Transverse colon (tissue), 4 donors: ENCODE data around the gene PRSS56. TPM values are rescaled to one million over a fixed set of nuclear protein-coding genes. Genes with fewer than 3 reads are reported as not detected.

ENCODE experiments used
- DNase-seq: peaks from one replicate; pipeline ENCODE4 v3.0.0-alpha.2; 2019
- H3K27ac ChIP-seq, 4 donors: fragments of 200-600 bp; sonication (generic); 2 replicates each; pipeline ENCODE4 v1.5.1; 2016 to 2018; ENCODE audit warnings: inconsistent platforms in 4 of 4
- H3K27me3 ChIP-seq: fragments of 200-600 bp; sonication (generic); 2 replicates; pipeline ENCODE4 v1.5.1; 2017; ENCODE audit warnings: inconsistent platforms
- H3K36me3 ChIP-seq, 4 donors: fragments of 200-600 bp; sonication (generic); 2 replicates each; pipeline ENCODE4 v1.5.1; 2017 to 2019; ENCODE audit warnings: inconsistent platforms in 4 of 4
- H3K4me1 ChIP-seq, 4 donors: fragments of 200-600 bp; sonication (generic); 2 replicates each; pipeline ENCODE4 v1.5.1; 2017 to 2020; ENCODE audit warnings: inconsistent platforms in 4 of 4
- H3K4me3 ChIP-seq, 4 donors: fragments of 200-600 bp; sonication (generic); 1 replicate in 1 of 4; 2 replicates in 3 of 4; pipeline versions ENCODE4 v1.5.1 to v1.6.1; 2017 to 2019; ENCODE audit warnings: inconsistent platforms in 4 of 4
- H3K9me3 ChIP-seq, 2 donors: fragments of 200-600 bp; sonication (generic); 2 replicates each; pipeline ENCODE4 v1.5.1; 2017 to 2019; ENCODE audit warnings: inconsistent platforms in 2 of 2
- EP300 ChIP-seq: sonication (generic); formaldehyde crosslinking; IDR thresholded peaks from one replicate; pipeline ENCODE4 v1.6.1; 2017; ENCODE audit warnings: antibody characterized with exemption, low read depth
- POLR2A ChIP-seq: fragments of 450-650 bp; IDR thresholded peaks from one replicate; pipeline ENCODE4 v1.6.1; 2016; ENCODE audit warnings: antibody characterized with exemption, mild to moderate bottlenecking, moderate library complexity
- POLR2AphosphoS5 ChIP-seq, 3 donors: sonication (generic); formaldehyde crosslinking; IDR thresholded peaks; one replicate each; pipeline ENCODE4 v1.6.1; 2016; ENCODE audit warnings: antibody characterized with exemption in 3 of 3
- WGBS, 2 donors: methylation state at CpG; one replicate each; pipeline ENCODE4 v1.1.5; 2018; ENCODE audit warnings: low coverage in 1 of 2; 5-methylcytosine and 5-hydroxymethylcytosine counted together
- in situ Hi-C, 4 donors: fragments of 200-750 bp; cut with MboI; loops; one replicate each; pipeline versions ENCODE4 v1.15.0 to v1.15.1; 2017; ENCODE audit warnings: low sequenced_read_pairs in 3 of 4, low pct_ligation_motif_present in 1 of 4, low pct_unique_long_range_greater_than_20kb in 1 of 4
- intact Hi-C: fragments of 100-400 bp; cut with DNase I; formaldehyde crosslinking; loops from one replicate; pipeline ENCODE4 v1.15.1; 2023; ENCODE audit warnings: low total_unique reads
- total RNA-seq, 4 donors: library from RNA; depleted of rRNA; stranded (reverse); fragments of >200 nt; gene quantifications; one replicate each; pipeline ENCODE4 v1.1.0, GENCODE V29; 2016
- TF ChIP-seq, protein P1 (sequence below), 5 experiments: fragments of 200-600 bp in 3 of 5; fragments of 450-650 bp in 2 of 5; sonication (generic) in 3 of 5; IDR thresholded peaks; 1 replicate in 2 of 5; 2 replicates in 3 of 5; pipeline ENCODE4 v1.5.1; 2016 to 2017; ENCODE audit warnings: antibody characterized with exemption in 5 of 5, inconsistent platforms in 3 of 5, mild to moderate bottlenecking in 2 of 5, moderate library complexity in 1 of 5

The PRSS56 gene
- total RNA-seq, 4 donors from 2014 or later = not detected

DNA sequence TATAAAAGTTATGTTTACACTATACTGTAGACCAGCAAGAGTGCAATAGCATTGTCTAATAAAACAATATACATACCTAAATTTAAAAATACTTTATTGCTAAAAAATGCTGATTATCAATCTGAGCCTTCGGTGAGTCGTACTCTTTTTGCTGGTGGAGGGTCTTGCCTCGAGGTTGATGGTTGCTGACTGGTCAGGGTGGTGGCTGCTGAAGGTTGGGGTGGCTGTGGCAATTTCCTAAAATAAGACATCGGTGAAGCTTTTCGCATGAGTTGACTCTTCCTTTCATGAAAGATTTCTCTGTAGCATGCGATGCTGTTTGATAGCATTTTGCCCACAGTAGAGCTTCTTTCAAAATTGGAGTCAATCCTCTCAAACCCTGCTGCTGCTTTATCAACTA lies 27.8 kb downstream of the PRSS56 start:
- in situ Hi-C loops (no loop called here), intact Hi-C loops (no loop called here)
- TF ChIP-seq POLR2AphosphoS5 (IDR thresholded peaks at IDR 0.05) (no peak), EP300 (no peak), POLR2A (no peak)
- TF ChIP-seq, protein P1, sequence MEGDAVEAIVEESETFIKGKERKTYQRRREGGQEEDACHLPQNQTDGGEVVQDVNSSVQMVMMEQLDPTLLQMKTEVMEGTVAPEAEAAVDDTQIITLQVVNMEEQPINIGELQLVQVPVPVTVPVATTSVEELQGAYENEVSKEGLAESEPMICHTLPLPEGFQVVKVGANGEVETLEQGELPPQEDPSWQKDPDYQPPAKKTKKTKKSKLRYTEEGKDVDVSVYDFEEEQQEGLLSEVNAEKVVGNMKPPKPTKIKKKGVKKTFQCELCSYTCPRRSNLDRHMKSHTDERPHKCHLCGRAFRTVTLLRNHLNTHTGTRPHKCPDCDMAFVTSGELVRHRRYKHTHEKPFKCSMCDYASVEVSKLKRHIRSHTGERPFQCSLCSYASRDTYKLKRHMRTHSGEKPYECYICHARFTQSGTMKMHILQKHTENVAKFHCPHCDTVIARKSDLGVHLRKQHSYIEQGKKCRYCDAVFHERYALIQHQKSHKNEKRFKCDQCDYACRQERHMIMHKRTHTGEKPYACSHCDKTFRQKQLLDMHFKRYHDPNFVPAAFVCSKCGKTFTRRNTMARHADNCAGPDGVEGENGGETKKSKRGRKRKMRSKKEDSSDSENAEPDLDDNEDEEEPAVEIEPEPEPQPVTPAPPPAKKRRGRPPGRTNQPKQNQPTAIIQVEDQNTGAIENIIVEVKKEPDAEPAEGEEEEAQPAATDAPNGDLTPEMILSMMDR (IDR thresholded peaks at IDR 0.05) = no peak
- no peaks in the 10 kb centered on the region for H3K27me3 ChIP-seq
- no peaks in the 10 kb centered on the region for H3K36me3 ChIP-seq
- H3K27ac ChIP-seq = no peak overlapping the region
- H3K9me3 ChIP-seq = no peaks in the 10 kb centered on the region
- H3K4me1 ChIP-seq = peaks cover 7 to 20% (median 17%) of the 10 kb centered on the region in 4 donors
- DNase-seq = no peak
- H3K4me3 ChIP-seq = no peak overlapping the region
- WGBS, 2 donors = 96% methylated on average over 6 of the region's 6 CpGs

DNA sequence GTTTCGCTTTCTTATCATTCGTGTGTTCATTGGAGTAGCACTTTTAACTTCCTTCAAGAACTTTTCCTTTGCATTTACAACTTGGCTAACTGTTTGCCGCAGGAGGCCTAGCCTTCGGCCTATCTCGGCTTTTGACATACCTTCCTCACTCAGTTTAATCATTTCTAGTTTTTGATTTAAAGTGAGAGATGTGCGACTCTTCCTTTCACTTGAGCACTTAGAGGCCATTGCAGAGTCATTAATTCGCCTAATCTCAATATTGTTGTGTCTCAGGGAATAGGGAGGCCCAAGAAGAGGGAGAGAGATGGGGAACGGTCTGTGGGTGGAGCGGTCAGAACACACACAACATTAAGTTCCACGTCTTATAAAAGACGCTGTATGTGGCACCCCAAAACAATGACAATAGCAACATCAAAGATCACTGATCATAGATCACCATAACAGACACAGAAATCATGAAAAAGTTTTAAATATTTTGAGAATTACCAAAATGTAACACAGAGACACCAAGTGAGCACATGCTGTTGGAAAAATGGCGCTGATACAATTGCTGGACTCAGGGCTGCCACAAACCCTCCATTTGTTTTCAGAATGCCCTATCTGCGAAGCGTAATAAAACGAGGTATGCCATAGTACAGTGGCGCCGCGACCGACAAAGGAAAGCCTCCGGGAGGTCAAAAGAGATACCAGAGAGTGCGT lies 29.6 kb downstream of the PRSS56 start:
- 36 to 46% methylated on average over 13 to 21 of the region's 21 CpGs for WGBS, 2 donors
- H3K36me3 ChIP-seq = no peaks in the 10 kb centered on the region
- H3K4me1 ChIP-seq = peaks cover 7 to 31% (median 17%) of the 10 kb centered on the region in 4 donors
- intact Hi-C loops = no loop called here
- in situ Hi-C loops = no loop called here
- H3K4me3 ChIP-seq = peak overlapping the region; percentile 69 to 96 (median 88)
- no peak for DNase-seq
- no peak for TF ChIP-seq EP300
- TF ChIP-seq POLR2AphosphoS5 (IDR thresholded peaks at IDR 0.05) = no peak
- H3K9me3 ChIP-seq = no peaks in the 10 kb centered on the region
- no peaks in the 10 kb centered on the region for H3K27me3 ChIP-seq
- peak overlapping the region; percentile 96 to 100 (median 98) for H3K27ac ChIP-seq

DNA sequence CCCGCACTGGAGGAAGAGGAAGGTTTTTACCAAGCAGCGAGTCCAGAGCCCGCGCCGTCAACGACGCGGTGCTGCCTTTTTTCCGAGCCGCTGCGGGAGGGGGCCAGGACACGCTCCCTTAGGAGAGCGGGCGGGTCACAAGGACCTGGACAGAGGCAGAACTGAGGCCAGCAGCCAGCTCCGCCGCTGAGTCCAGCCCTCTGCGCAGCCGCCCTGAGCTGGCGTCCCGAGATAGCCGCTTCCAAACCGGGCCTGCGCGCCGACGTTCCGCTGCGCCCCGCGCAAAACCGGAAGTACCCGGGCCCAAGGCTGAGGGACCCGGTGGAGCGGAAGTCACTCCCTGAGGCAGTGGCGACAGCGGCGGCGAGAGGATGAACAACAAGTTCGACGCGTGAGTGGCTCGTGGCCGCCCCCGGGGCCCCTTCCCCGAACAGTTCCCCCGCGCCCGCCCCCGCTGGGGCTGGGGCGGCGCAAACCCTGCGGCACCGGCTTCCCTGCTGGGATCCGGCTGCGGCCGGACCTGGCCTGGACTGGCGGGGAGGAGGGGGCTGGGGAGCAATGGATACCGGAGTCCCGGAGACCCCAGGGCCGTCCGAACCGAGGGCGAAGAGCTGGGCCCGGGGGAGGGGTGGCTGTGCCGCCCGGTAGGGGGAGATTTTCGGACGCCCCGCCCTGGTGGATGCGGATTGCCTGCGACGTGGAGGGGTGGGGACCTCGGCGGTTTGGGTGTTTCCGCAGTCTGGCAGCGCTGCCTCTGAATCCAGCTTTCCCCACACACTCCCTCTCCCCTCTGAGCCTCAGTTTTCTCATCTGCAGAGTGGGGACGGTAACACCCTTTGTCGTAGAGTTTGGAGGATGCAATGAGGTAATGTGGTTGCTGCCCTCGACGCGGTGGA lies 30.4 kb downstream of the PRSS56 start, which contains the start of the genes EIF4E2 and TIGD1:
EIF4E2 (plus strand) TSS at position 336 of the 896 bp plus-strand sequence; CDS start at position 372, 36 bp downstream.
TIGD1 (minus strand) TSS at position 204 of the 896 bp plus-strand sequence. CDS start 675 bp downstream, outside the sequence.
- H3K4me1 ChIP-seq = peaks cover 7 to 31% (median 17%) of the 10 kb centered on the region in 4 donors
- TF ChIP-seq POLR2A (peak; percentile 87), EP300 (no peak), POLR2AphosphoS5 (IDR thresholded peaks at IDR 0.05) (peak; percentile 64 to 89 (median 81))
- TF ChIP-seq, protein P1 (IDR thresholded peaks at IDR 0.05) = peak in 4 of 5 experiments; percentile 28 to 82 (median 48)
- no peaks in the 10 kb centered on the region for H3K36me3 ChIP-seq
- H3K27ac ChIP-seq = peak within 1 kb of the TSS; percentile 96 to 100 (median 98)
- H3K27me3 ChIP-seq = no peaks in the 10 kb centered on the region
- in situ Hi-C loops (no loop called here), intact Hi-C loops (no loop called here)
- WGBS, 2 donors = 1% methylated on average over 59 of the region's 81 CpGs; no CpG with 5 or more reads in 1 of the 2 donors
- DNase-seq = peak; percentile 95
- peak within 1 kb of the TSS; percentile 69 to 96 (median 88) for H3K4me3 ChIP-seq
- no peaks in the 10 kb centered on the region for H3K9me3 ChIP-seq

DNA sequence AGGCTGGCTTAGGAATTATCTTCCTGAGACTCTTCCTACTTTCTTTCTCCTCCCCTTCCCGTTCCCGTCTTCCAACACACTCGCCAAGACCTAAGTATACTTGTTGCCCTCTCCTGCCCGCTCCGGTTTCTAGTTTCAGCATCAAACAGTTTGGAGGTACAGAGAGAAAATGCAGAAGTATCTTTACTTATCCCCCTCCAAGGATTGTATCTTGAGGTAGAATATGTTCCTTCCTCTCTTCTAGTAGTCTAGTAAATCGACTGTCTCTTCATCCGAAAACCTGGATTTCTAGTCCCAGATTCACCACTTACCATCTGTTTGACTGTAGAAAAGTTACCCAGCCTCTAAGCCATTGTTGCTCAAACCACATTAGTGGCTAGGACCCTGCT lies 31.1 kb downstream of the PRSS56 start:
- 2 to 12% methylated on average over 7 of the region's 7 CpGs for WGBS, 2 donors
- Histone ChIP-seq H3K36me3 (no peaks in the 10 kb centered on the region), H3K4me3 (peak overlapping the region; percentile 69 to 96 (median 88)), H3K27me3 (no peaks in the 10 kb centered on the region), H3K9me3 (no peaks in the 10 kb centered on the region), H3K4me1 (peaks cover 7 to 31% (median 17%) of the 10 kb centered on the region in 4 donors), H3K27ac (peak overlapping the region; percentile 96 to 100 (median 98))
- DNase-seq = no peak
- in situ Hi-C loops = no loop called here
- TF ChIP-seq POLR2A (no peak), POLR2AphosphoS5 (IDR thresholded peaks at IDR 0.05) (no peak)
- TF ChIP-seq, protein P1 (IDR thresholded peaks at IDR 0.05) = no peak
- intact Hi-C loops = no loop called here
